HG02763 (cell line): Measurements from ENCODE around the gene HCK.
A peak's percentile ranks its signal among the peaks of the same experiment; 100 is the strongest.
"Not testable (repeated sequence)": the region's sequence is repeated elsewhere in the genome, so short reads cannot be mapped to it uniquely, and the experiment has no call there.

Experiments used
- ATAC-seq: cut with Tn5 transposase; IDR thresholded peaks from one replicate; pipeline ENCODE4 v1.9.1; 2021; ENCODE audit warnings: mild to moderate bottlenecking, moderate library complexity; ENCODE audit not compliant: unreplicated experiment

The HCK gene

GRCh38 chr20:32028647-32029372 lies 23.2 kb upstream of the HCK start:
- no peak for ATAC-seq

GRCh38 chr20:32029561-32029960 lies 22.5 kb upstream of the HCK start:
- ATAC-seq, result no peak

- ATAC-seq, result no peak
Measured at GRCh38 chr20:32031007-32031958, 20.8 kb upstream of the HCK start.

- no peak for ATAC-seq
Measured at GRCh38 chr20:32033316-32033715, 18.7 kb upstream of the HCK start.

- ATAC-seq, result not testable (repeated sequence)
Measured at GRCh38 chr20:32033721-32034120, 18.3 kb upstream of the HCK start.

GRCh38 chr20:32034581-32035425 lies 17.2 kb upstream of the HCK start:
- no peak for ATAC-seq

GRCh38 chr20:32035426-32035779 lies 16.6 kb upstream of the HCK start:
- ATAC-seq, result no peak

GRCh38 chr20:32036252-32036651 lies 15.8 kb upstream of the HCK start:
- ATAC-seq, result no peak

GRCh38 chr20:32036716-32037485 lies 15.1 kb upstream of the HCK start:
- ATAC-seq, result no peak

GRCh38 chr20:32037929-32038328 lies 14.1 kb upstream of the HCK start:
- ATAC-seq, result no peak

- peak; percentile 51 for ATAC-seq
Measured at GRCh38 chr20:32040142-32040953, 11.7 kb upstream of the HCK start.

- ATAC-seq, result no peak
Measured at GRCh38 chr20:32045999-32046398, 6.0 kb upstream of the HCK start.

GRCh38 chr20:32050324-32050841 lies 1.7 kb upstream of the HCK start:
- ATAC-seq, result no peak

GRCh38 chr20:32050851-32051556 lies 1.0 kb upstream of the HCK start:
- no peak for ATAC-seq

- ATAC-seq, result no peak
Measured at GRCh38 chr20:32051720-32052089, 337 bp upstream of the HCK start.

GRCh38 chr20:32052778-32053362 lies 828 bp downstream of the HCK start:
- no peak for ATAC-seq

GRCh38 chr20:32053648-32054047 lies 1.6 kb downstream of the HCK start:
- ATAC-seq, result no peak

GRCh38 chr20:32056708-32057483 lies 4.9 kb downstream of the HCK start:
- ATAC-seq, result no peak
